Mesenchymal stem cell (in vitro differentiated cells and primary cell): ENCODE data around the gene TMEM175.

Experiments
- DNase-seq: peaks from one replicate; pipeline ENCODE4 v3.0.0-alpha.2; 2013
- H2AFZ ChIP-seq: one replicate; pipeline ENCODE4 v1.6.1; 2013; ENCODE audit warnings: low read depth, mild to moderate bottlenecking, control low read depth, inconsistent platforms, low read length, moderate library complexity
- H2AK5ac ChIP-seq: 2 replicates; pipeline ENCODE4 v1.6.1; 2013; ENCODE audit warnings: low read length, moderate library complexity, mild to moderate bottlenecking, inconsistent platforms; ENCODE audit not compliant: severe bottlenecking
- H2BK120ac ChIP-seq: one replicate; pipeline ENCODE4 v1.6.1; 2013; ENCODE audit warnings: low read depth, mild to moderate bottlenecking, inconsistent platforms, low read length, moderate library complexity
- H2BK12ac ChIP-seq, 2 experiments: one replicate each; pipeline ENCODE4 v1.6.1; 2013; ENCODE audit warnings: inconsistent platforms in 2 of 2, low read length in 2 of 2, mild to moderate bottlenecking in 2 of 2, moderate library complexity in 2 of 2, control low read depth in 1 of 2
- H2BK15ac ChIP-seq: one replicate; pipeline ENCODE4 v1.6.1; 2013; ENCODE audit warnings: mild to moderate bottlenecking, low read depth, inconsistent platforms; ENCODE audit not compliant: poor library complexity, severe bottlenecking
- H2BK5ac ChIP-seq: 2 replicates; pipeline ENCODE4 v1.6.1; 2013; ENCODE audit warnings: low read depth, mild to moderate bottlenecking, low read length, control low read depth, inconsistent platforms; ENCODE audit not compliant: poor library complexity, severe bottlenecking
- H3K14ac ChIP-seq, 2 experiments: one replicate each; pipeline ENCODE4 v1.6.1; 2013; ENCODE audit warnings: inconsistent platforms in 2 of 2, low read length in 2 of 2, control low read depth in 1 of 2, mild to moderate bottlenecking in 1 of 2, moderate library complexity in 1 of 2
- H3K18ac ChIP-seq, 2 experiments: one replicate each; pipeline ENCODE4 v1.6.1; 2013; ENCODE audit warnings: inconsistent platforms in 2 of 2, low read length in 2 of 2, control low read depth in 1 of 2, low read depth in 1 of 2, mild to moderate bottlenecking in 1 of 2
- H3K23ac ChIP-seq, 2 experiments: one replicate each; pipeline ENCODE4 v1.6.1; 2013; ENCODE audit warnings: inconsistent platforms in 2 of 2, low read length in 2 of 2, mild to moderate bottlenecking in 2 of 2, moderate library complexity in 2 of 2, control low read depth in 1 of 2
- H3K27ac ChIP-seq: 2 replicates; pipeline ENCODE4 v1.5.1; 2013; ENCODE audit warnings: mild to moderate bottlenecking, moderate library complexity, low read length, control low read depth, inconsistent platforms; ENCODE audit not compliant: poor library complexity, severe bottlenecking
- H3K27me3 ChIP-seq, 2 experiments: 2 replicates each; pipeline versions ENCODE4 v1.6.1 to v1.7.0; 2013; ENCODE audit warnings: low read length in 2 of 2, mild to moderate bottlenecking in 2 of 2, moderate library complexity in 2 of 2, control low read depth in 1 of 2, inconsistent platforms in 1 of 2; ENCODE audit not compliant: control insufficient read depth in 1 of 2, insufficient read depth in 1 of 2
- H3K36me3 ChIP-seq, 2 experiments: 2 replicates each; pipeline versions ENCODE4 v1.6.1 to v1.7.0; 2013; ENCODE audit warnings: low read length in 2 of 2, control low read depth in 1 of 2, inconsistent platforms in 1 of 2, low read depth in 1 of 2, mild to moderate bottlenecking in 1 of 2; ENCODE audit not compliant: insufficient read depth in 2 of 2, control insufficient read depth in 1 of 2
- H3K4ac ChIP-seq, 2 experiments: one replicate each; pipeline ENCODE4 v1.6.1; 2013; ENCODE audit warnings: inconsistent platforms in 2 of 2, low read length in 2 of 2, mild to moderate bottlenecking in 2 of 2, moderate library complexity in 2 of 2, control low read depth in 1 of 2, low read depth in 1 of 2
- H3K4me1 ChIP-seq: 2 replicates; pipeline ENCODE4 v1.6.1; 2013; ENCODE audit warnings: low read depth, low read length, control low read depth; ENCODE audit not compliant: control insufficient read depth, insufficient read depth
- H3K4me2 ChIP-seq: 2 replicates; pipeline ENCODE4 v1.6.1; 2013; ENCODE audit warnings: low read length, mild to moderate bottlenecking, inconsistent platforms; ENCODE audit not compliant: poor library complexity, severe bottlenecking
- H3K4me3 ChIP-seq, 2 experiments: 2 replicates each; pipeline versions ENCODE4 v1.5.1 to v1.7.0; 2013; ENCODE audit warnings: low read length in 2 of 2, mild to moderate bottlenecking in 2 of 2, control low read depth in 1 of 2, low read depth in 1 of 2; ENCODE audit not compliant: insufficient read depth in 1 of 2
- H3K79me1 ChIP-seq: replicated peaks from 2 replicates; pipeline ENCODE4 v1.6.1; 2013; ENCODE audit warnings: mild to moderate bottlenecking, control low read depth, low read length, inconsistent platforms; ENCODE audit not compliant: poor library complexity, severe bottlenecking
- H3K9ac ChIP-seq: 2 replicates; pipeline ENCODE4 v1.7.0; 2013; ENCODE audit warnings: mild to moderate bottlenecking, low read length, moderate library complexity
- H3K9me3 ChIP-seq: 2 replicates; pipeline ENCODE4 v1.7.0; 2013; ENCODE audit warnings: mild to moderate bottlenecking, low read length; ENCODE audit not compliant: control insufficient read depth
- H4K8ac ChIP-seq: one replicate; pipeline ENCODE4 v1.6.1; 2013; ENCODE audit warnings: inconsistent platforms, mild to moderate bottlenecking, low read length, moderate library complexity
- H4K91ac ChIP-seq: one replicate; pipeline ENCODE4 v1.6.1; 2013; ENCODE audit warnings: mild to moderate bottlenecking, low read length, inconsistent platforms
- WGBS: methylation state at CpG from one replicate; pipeline ENCODE4 v1.1.7; 2013; ENCODE audit warnings: mixed read lengths; 5-methylcytosine and 5-hydroxymethylcytosine counted together

TMEM175 gene

GRCh38 chr4:967113-968104, 35.1 kb downstream of the TMEM175 start:
- Histone ChIP-seq H3K79me1 (peaks cover 31% of the 10 kb centered on the region), H3K14ac (peak overlapping the region in 1 of 2 experiments; percentile 26), H3K27ac (no peak overlapping the region), H2BK5ac (no peak overlapping the region), H3K9me3 (no peaks in the 10 kb centered on the region), H2AFZ (no peak overlapping the region), H2BK120ac (no peak overlapping the region), H3K4ac (no peak overlapping the region), H3K4me3 (peak overlapping the region in 1 of 2 experiments; percentile 1), H3K4me2 (no peak overlapping the region), H3K4me1 (peaks cover 31% of the 10 kb centered on the region), H2AK5ac (no peak overlapping the region), H2BK12ac (no peak overlapping the region), H3K18ac (no peak overlapping the region), H3K36me3 (peaks cover 39 to 79% of the 10 kb centered on the region in 2 experiments), H3K9ac (no peak overlapping the region), H4K8ac (peak overlapping the region; percentile 32), H4K91ac (peak overlapping the region; percentile 16), H3K27me3 (no peaks in the 10 kb centered on the region), H2BK15ac (peak overlapping the region; percentile 34), H3K23ac (no peak overlapping the region)
- DNase-seq: no peak
- 42% methylated on average over 60 of the region's 76 CpGs for WGBS

GRCh38 chr4:968221-968620, 36.0 kb downstream of the TMEM175 start:
- H3K23ac ChIP-seq: peak overlapping the region in 1 of 2 experiments; percentile 5
- H3K27me3 ChIP-seq: no peaks in the 10 kb centered on the region
- H2BK15ac ChIP-seq: no peak overlapping the region
- H3K79me1 ChIP-seq: peaks cover 36% of the 10 kb centered on the region
- H3K27ac ChIP-seq: no peak overlapping the region
- no peak for DNase-seq
- peaks cover 35% of the 10 kb centered on the region for H3K4me1 ChIP-seq
- H3K4me3 ChIP-seq: no peak overlapping the region
- H3K18ac ChIP-seq: no peak overlapping the region
- H3K14ac ChIP-seq: peak overlapping the region in 1 of 2 experiments; percentile 35
- 34% methylated on average over 20 of the region's 24 CpGs for WGBS
- peaks cover 33 to 71% of the 10 kb centered on the region in 2 experiments for H3K36me3 ChIP-seq
- no peak overlapping the region for H3K9ac ChIP-seq
- H3K4ac ChIP-seq: no peak overlapping the region
- no peak overlapping the region for H3K4me2 ChIP-seq
- H4K8ac ChIP-seq: no peak overlapping the region
- no peaks in the 10 kb centered on the region for H3K9me3 ChIP-seq
- no peak overlapping the region for H4K91ac ChIP-seq
- no peak overlapping the region for H2AFZ ChIP-seq
- H2BK5ac ChIP-seq: no peak overlapping the region
- H2BK120ac ChIP-seq: no peak overlapping the region
- no peak overlapping the region for H2BK12ac ChIP-seq
- H2AK5ac ChIP-seq: no peak overlapping the region

- no peak overlapping the region for H3K18ac ChIP-seq
- no peak overlapping the region for H3K14ac ChIP-seq
- no peak overlapping the region for H2BK15ac ChIP-seq
- peaks cover 33 to 65% of the 10 kb centered on the region in 2 experiments for H3K36me3 ChIP-seq
- H3K9ac ChIP-seq: no peak overlapping the region
- no peaks in the 10 kb centered on the region for H3K9me3 ChIP-seq
- no peak overlapping the region for H2BK12ac ChIP-seq
- H3K4ac ChIP-seq: no peak overlapping the region
- H2AK5ac ChIP-seq: no peak overlapping the region
- no peaks in the 10 kb centered on the region for H3K27me3 ChIP-seq
- H3K4me1 ChIP-seq: peaks cover 38% of the 10 kb centered on the region
- H2BK120ac ChIP-seq: no peak overlapping the region
- H4K8ac ChIP-seq: no peak overlapping the region
- peaks cover 36% of the 10 kb centered on the region for H3K79me1 ChIP-seq
- H3K27ac ChIP-seq: no peak overlapping the region
- no peak for DNase-seq
- H2AFZ ChIP-seq: no peak overlapping the region
- H2BK5ac ChIP-seq: no peak overlapping the region
- H3K23ac ChIP-seq: no peak overlapping the region
- H3K4me2 ChIP-seq: no peak overlapping the region
- WGBS: 80% methylated on average over 23 of the region's 23 CpGs
- peak overlapping the region; percentile 48 for H4K91ac ChIP-seq
- no peak overlapping the region for H3K4me3 ChIP-seq
Observed at GRCh38 chr4:968621-969394, 36.5 kb downstream of the TMEM175 start.
